Hepatocyte (in vitro differentiated cells): Measurements from ENCODE around the gene FBXO15.

ENCODE experiments used
- CTCF ChIP-seq: fragments of 200-600 bp; sonication (generic); IDR thresholded peaks from 2 replicates; pipeline ENCODE4 v1.5.1; 2016; ENCODE audit warnings: antibody characterized with exemption, mild to moderate bottlenecking; ENCODE audit not compliant: poor library complexity
- EZH2 ChIP-seq: fragments of 200-600 bp; sonication (generic); IDR thresholded peaks from 2 replicates; pipeline ENCODE4 v1.6.1; 2016; ENCODE audit warnings: antibody characterized with exemption, mild to moderate bottlenecking, borderline replicate concordance

- no peak for TF ChIP-seq CTCF
- no peak for TF ChIP-seq EZH2
Measured at GRCh38 chr18:74183130-74183529, 35.5 kb upstream of the FBXO15 start.
